ENCODE results near the gene ERC2.

Gene ERC2

DNA sequence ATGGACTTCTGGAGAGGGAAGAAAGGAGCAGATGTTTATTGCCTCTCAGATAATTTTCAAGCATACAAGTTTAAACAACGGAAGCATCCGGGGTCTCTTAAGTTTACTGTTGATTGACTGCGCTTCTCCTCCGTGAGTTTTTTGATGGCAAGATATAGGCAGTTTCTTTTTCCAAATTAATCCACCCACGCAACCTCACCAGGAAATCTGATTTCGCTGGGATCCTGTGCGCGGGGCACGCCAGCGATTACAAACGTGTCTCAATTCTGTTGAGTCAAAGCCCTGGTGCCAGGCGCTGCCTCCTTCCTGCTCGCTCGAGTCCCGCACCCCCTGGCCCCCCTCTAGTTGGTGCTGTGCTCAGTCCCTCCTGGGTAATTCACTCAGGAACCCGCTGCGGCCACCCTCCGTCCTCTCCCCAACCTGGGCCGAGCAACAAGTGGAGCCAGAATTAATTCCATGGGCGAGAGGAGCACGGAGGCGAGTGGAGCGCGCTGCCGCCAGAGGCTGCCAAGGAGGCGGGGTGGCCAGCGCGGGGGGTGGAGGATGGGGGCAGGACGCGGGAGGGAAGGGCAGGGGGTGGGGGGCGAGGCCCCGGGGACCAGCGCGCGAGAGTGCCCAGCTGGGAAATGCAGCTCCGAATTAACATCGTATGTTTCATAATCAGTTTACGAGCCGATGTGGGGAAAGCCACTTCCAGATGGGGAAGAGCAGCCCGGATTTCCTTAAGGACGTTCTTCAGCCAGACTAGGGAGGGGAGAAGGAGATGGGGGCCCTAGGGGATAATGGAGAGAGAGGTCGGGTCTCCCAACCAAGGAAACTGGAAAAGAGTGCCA is 987.1 kb downstream of the ERC2 start:
- Histone ChIP-seq H3K9me3 (ENCODE audit: insufficient read depth, low read length) (no peaks in the 10 kb centered on the region), H3K27ac (ENCODE audit: low read depth, low read length) (no peak overlapping the region), H3K4me2 (ENCODE audit: low read depth, low read length, poor library complexity, severe bottlenecking) (no peak overlapping the region), H3F3A (ENCODE audit: insufficient read depth) (no peaks in the 10 kb centered on the region), H3K4me3 (ENCODE audit: insufficient read depth, low read length, poor library complexity, severe bottlenecking) (no peak overlapping the region), H3K9me2 (replicated peaks; ENCODE audit: insufficient read depth, low read length) (no peaks in the 10 kb centered on the region), H3K79me2 (ENCODE audit: insufficient read depth, low read length) (no peaks in the 10 kb centered on the region), H3K27me3 (ENCODE audit: low read length) (no peaks in the 10 kb centered on the region), H3K36me3 (ENCODE audit: low read length) (no peaks in the 10 kb centered on the region), H4K20me1 (ENCODE audit: low read depth, low read length) (no peaks in the 10 kb centered on the region), H2AFZ (ENCODE audit: low read depth, low read length, severe bottlenecking) (no peak overlapping the region), H3K9ac (ENCODE audit: low read length) (no peak overlapping the region)
- TF ChIP-seq EZH2phosphoT487 (conservative IDR thresholded peaks at IDR 0.05; ENCODE audit: low read length), result no peak
- TF ChIP-seq, protein P1, sequence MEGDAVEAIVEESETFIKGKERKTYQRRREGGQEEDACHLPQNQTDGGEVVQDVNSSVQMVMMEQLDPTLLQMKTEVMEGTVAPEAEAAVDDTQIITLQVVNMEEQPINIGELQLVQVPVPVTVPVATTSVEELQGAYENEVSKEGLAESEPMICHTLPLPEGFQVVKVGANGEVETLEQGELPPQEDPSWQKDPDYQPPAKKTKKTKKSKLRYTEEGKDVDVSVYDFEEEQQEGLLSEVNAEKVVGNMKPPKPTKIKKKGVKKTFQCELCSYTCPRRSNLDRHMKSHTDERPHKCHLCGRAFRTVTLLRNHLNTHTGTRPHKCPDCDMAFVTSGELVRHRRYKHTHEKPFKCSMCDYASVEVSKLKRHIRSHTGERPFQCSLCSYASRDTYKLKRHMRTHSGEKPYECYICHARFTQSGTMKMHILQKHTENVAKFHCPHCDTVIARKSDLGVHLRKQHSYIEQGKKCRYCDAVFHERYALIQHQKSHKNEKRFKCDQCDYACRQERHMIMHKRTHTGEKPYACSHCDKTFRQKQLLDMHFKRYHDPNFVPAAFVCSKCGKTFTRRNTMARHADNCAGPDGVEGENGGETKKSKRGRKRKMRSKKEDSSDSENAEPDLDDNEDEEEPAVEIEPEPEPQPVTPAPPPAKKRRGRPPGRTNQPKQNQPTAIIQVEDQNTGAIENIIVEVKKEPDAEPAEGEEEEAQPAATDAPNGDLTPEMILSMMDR (IDR thresholded peaks at IDR 0.05; ENCODE audit: insufficient read depth, low read length, poor library complexity, severe bottlenecking), result no peak

DNA sequence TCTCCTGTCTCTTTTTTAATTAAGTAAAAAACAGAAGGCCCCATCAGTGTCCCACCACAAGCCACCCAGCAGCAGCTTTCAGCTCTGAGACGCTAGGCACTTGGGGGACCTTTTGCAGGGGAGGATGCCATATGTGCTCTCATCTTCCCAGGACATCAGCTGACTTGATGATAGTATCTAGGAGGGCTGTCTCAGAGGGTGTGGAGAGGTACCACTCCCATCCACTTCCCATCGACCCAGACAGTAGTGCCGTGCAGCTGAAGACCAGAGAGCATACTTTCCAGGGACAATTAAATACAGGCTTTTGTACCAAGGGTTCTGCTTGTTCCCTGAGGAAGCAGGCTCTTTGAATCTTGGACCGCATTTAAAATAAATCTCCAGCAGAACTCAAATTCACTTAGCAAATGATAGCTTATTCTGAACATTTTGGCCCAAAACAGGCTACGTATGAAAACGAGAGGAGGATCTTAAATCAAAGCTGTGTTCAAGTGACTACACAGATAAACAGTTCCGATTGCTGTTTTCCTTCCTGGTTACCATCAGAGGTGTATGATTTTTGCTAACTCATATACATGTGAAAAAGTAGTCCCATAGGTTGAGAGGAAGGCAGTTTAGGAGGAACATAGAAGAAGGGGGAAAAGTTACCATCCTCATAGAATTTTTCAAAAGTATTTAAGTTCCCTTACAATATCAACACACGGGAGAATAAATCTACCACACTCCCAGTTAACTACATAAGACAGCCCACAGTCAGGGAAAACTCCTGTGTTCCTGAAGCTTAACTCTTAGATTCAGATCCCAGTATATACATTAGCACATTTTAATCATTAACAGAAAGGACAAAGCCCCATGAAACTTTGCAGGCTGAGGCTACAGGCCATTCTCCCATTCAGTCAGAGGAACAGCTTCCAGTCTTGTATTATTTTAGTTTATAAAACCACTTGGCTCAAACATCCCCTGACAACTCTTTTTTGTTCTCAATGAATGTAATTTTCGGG is 990.7 kb downstream of the ERC2 start:
- Histone ChIP-seq H3K79me2 (ENCODE audit: insufficient read depth, low read length) (no peaks in the 10 kb centered on the region), H3K36me3 (ENCODE audit: low read length) (no peaks in the 10 kb centered on the region), H3K9me3 (ENCODE audit: insufficient read depth, low read length) (no peaks in the 10 kb centered on the region), H3K4me2 (ENCODE audit: low read depth, low read length, poor library complexity, severe bottlenecking) (no peak overlapping the region), H3K9ac (ENCODE audit: low read length) (no peak overlapping the region), H3K27ac (ENCODE audit: low read depth, low read length) (no peak overlapping the region), H3K4me3 (ENCODE audit: insufficient read depth, low read length, poor library complexity, severe bottlenecking) (no peak overlapping the region), H3K9me2 (replicated peaks; ENCODE audit: insufficient read depth, low read length) (no peaks in the 10 kb centered on the region), H3K27me3 (ENCODE audit: low read length) (no peaks in the 10 kb centered on the region), H4K20me1 (ENCODE audit: low read depth, low read length) (no peaks in the 10 kb centered on the region), H3F3A (ENCODE audit: insufficient read depth) (no peaks in the 10 kb centered on the region), H2AFZ (ENCODE audit: low read depth, low read length, severe bottlenecking) (no peak overlapping the region)
- TF ChIP-seq, protein P1 (IDR thresholded peaks at IDR 0.05; ENCODE audit: insufficient read depth, low read length, poor library complexity, severe bottlenecking), result no peak
- no peak for TF ChIP-seq EZH2phosphoT487 (conservative IDR thresholded peaks at IDR 0.05; ENCODE audit: low read length)

DNA sequence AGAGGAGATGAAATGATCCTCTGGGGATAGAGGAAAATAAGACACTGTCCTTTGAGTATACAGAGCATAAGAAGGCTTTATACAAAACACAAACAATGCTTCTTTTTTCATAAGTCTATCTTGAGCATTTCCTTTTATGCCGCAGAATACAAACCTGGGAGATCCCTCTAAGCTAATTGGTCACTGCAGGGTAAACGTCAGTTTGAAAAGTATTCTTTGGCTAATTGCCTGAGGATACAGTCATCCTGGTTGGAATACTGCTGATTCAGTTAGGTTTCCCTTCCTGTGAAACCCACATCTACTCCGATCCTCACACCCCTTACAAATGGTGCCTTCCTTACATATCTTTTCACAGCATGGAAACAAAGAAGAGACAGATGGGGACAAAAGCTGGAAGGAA is 991.8 kb downstream of the ERC2 start:
- no peak overlapping the region for H2AFZ ChIP-seq (ENCODE audit: low read depth, low read length, severe bottlenecking)
- no peak for TF ChIP-seq EZH2phosphoT487 (conservative IDR thresholded peaks at IDR 0.05; ENCODE audit: low read length)
- TF ChIP-seq, protein P1 (IDR thresholded peaks at IDR 0.05; ENCODE audit: insufficient read depth, low read length, poor library complexity, severe bottlenecking), result no peak
- H3K36me3 ChIP-seq (ENCODE audit: low read length), result no peaks in the 10 kb centered on the region
- H3K4me2 ChIP-seq (ENCODE audit: low read depth, low read length, poor library complexity, severe bottlenecking), result no peak overlapping the region
- no peaks in the 10 kb centered on the region for H3K9me3 ChIP-seq (ENCODE audit: insufficient read depth, low read length)
- H3K9me2 ChIP-seq (replicated peaks; ENCODE audit: insufficient read depth, low read length), result no peaks in the 10 kb centered on the region
- no peaks in the 10 kb centered on the region for H4K20me1 ChIP-seq (ENCODE audit: low read depth, low read length)
- no peaks in the 10 kb centered on the region for H3F3A ChIP-seq (ENCODE audit: insufficient read depth)
- no peak overlapping the region for H3K27ac ChIP-seq (ENCODE audit: low read depth, low read length)
- no peaks in the 10 kb centered on the region for H3K79me2 ChIP-seq (ENCODE audit: insufficient read depth, low read length)
- H3K4me3 ChIP-seq (ENCODE audit: insufficient read depth, low read length, poor library complexity, severe bottlenecking), result no peak overlapping the region
- H3K9ac ChIP-seq (ENCODE audit: low read length), result no peak overlapping the region
- no peaks in the 10 kb centered on the region for H3K27me3 ChIP-seq (ENCODE audit: low read length)

All from SU-DHL-6 (cell line).